ENCODE results near the gene LGI4.

DNA sequence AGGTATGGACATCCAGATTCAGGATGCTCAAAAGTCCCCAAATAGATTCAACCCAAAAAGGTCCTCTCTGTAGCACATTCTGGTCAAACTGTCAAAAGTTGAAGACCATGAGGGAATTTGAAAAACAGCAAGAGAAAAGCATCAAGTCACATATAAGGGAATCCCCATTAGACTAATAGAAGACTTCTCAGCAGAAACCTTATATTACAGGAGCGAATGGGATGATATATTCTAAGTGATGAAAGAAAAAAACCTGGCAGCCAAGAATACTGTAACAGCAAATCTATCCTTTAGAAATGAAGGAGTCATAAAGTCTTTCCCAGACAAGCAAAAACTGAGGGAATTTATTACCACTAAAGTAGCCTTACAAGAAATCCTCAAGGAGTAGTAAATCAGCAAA lies 49.4 kb upstream of the LGI4 start:
- TF ChIP-seq, protein P1, sequence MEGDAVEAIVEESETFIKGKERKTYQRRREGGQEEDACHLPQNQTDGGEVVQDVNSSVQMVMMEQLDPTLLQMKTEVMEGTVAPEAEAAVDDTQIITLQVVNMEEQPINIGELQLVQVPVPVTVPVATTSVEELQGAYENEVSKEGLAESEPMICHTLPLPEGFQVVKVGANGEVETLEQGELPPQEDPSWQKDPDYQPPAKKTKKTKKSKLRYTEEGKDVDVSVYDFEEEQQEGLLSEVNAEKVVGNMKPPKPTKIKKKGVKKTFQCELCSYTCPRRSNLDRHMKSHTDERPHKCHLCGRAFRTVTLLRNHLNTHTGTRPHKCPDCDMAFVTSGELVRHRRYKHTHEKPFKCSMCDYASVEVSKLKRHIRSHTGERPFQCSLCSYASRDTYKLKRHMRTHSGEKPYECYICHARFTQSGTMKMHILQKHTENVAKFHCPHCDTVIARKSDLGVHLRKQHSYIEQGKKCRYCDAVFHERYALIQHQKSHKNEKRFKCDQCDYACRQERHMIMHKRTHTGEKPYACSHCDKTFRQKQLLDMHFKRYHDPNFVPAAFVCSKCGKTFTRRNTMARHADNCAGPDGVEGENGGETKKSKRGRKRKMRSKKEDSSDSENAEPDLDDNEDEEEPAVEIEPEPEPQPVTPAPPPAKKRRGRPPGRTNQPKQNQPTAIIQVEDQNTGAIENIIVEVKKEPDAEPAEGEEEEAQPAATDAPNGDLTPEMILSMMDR (IDR thresholded peaks at IDR 0.05), result no peak
- TF ChIP-seq POLR2A (IDR thresholded peaks at IDR 0.05) (no peak), EP300 (IDR thresholded peaks at IDR 0.05) (no peak)
